GM08714 (cell line): ENCODE data around the gene HMGB1.

Experiments used
- H3K4me3 ChIP-seq: fragments of 200-500 bp; sonication (Bioruptor generic); 2 replicates; pipeline ENCODE4 v1.5.1; 2014; ENCODE audit warnings: mild to moderate bottlenecking, low read length, inconsistent platforms
- ZNF274 ChIP-seq: IDR thresholded peaks from 2 replicates; pipeline ENCODE4 v1.6.1; 2012; ENCODE audit warnings: mild to moderate bottlenecking, low read depth, low read length

The HMGB1 gene

DNA sequence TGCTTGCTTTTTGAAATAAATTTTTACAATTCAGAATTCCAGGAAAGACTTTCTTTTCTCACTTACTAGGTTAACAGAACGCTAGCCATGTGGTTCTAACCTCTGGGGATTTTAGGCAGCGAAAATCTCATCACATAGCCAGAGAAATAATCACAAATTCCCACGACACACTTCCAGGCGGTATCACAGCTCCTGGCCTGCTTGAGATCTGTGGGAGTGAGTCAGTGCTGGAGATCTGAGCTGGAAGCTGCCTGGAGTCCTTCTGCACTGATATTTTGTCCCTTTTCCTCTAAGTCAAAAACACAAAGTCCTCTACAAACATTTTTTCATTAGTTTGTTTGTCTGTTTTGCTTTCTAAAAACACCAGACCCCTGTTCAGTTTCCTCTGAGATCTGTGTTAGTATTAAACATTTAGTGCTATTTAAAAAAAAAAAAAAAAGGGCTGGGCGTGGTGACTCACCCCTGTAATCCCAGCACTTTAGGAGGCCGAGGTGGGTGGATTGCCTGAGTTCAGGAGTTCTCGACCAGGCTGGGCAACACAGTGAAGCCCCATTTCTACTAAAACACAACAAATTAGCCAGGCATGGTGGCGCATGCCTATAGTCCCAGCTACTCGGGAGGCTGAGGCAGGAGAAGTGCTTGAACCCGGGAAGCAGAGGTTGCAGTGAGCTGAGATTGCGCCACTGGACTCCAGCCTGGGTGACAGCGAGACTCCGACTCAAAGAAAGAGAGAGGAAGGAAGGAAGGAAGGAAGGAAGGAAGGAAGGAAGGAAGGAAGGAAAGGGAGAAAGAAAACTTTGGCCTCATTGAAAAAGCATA, 55.6 kb downstream of the HMGB1 start:
- H3K4me3 ChIP-seq: no peak overlapping the region
- no peak for TF ChIP-seq ZNF274

DNA sequence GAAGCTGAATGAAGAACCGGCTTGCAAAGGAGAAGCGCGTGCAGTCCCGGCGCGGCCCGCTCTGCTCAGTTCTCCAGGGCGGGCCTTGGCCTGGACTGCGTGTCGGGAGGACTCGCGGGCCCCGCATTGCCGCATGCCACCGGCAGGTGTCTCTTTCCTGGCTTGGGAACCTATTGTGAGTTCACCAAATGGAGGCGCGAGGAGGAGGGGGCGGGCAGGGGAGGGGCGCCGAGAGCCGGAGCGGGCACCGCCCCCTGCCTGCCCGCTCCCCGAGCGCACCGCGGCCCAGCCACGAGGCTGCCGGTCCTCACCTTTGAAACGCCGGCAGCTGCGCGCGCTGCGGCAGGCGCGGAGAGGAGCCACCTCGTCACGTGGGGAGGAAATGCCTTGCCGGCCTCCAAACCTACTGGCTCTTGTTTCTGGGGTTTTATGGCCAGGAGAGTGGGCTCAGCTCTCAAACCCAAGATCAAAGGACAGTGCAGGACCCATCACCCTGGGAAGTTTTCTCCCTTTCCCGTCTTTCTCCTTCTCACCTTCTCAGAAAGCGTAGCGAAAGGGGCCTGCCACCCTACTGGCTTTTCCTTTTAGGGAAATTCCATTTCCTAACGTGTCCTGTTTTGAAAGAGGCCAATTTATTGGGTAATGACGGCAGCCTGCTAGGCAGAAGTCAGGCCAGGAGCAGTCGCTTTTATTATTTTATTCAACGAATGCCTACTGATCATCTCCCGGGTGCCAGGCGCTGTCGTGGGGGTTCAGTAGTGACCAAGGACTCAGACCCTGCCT, 57.2 kb downstream of the HMGB1 start:
- no peak for TF ChIP-seq ZNF274
- H3K4me3 ChIP-seq: no peak overlapping the region; the same call in 1 of the 2 replicates

DNA sequence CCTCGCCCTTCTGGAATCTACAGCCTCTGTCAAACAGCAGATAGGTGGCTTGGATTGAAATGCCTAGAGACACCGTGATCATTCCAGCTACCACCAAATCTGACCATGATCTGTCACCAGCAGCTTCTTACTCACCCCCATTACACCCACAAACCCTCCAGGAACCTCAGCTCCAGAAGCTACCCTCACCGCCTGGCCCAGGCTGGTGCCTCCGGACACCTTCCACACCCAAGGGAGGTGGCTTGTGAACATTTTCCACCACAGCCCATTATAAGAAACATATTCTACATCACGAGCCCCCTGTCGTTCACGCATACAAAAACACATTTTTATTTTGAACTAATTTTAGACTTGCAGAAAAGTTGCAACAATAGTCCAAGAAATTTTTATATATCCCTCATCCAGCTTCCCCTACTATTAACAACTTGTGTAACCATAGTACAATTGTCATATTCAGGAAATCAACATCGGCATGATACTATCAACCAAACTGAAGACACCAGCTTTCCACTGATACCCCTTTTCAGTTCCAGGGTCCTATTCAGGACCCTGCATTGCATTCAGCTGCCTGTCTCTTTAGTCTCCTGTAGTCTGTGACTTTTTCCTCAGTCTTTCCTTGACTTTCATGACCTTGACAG, 58.8 kb downstream of the HMGB1 start:
- no peak overlapping the region for H3K4me3 ChIP-seq
- TF ChIP-seq ZNF274: no peak
